Epithelial cell of proximal tubule (primary cell): ENCODE measurements around the gene IFNE. TPM values are rescaled to one million over a fixed set of nuclear protein-coding genes. Genes with fewer than 3 reads are reported as not detected.

Source experiments
- DNase-seq: peaks from one replicate; pipeline ENCODE4 v3.0.0-alpha.2; 2011; ENCODE audit warnings: low read depth
- H3K4me3 ChIP-seq: 2 replicates; pipeline ENCODE4 v1.5.1; 2011; ENCODE audit warnings: low read depth, mild to moderate bottlenecking, low read length
- CTCF ChIP-seq: conservative IDR thresholded peaks from 2 replicates; pipeline ENCODE4 v1.5.1; 2012; ENCODE audit warnings: low read depth, mild to moderate bottlenecking, low read length
- total RNA-seq: library from RNA; depleted of rRNA; stranded (reverse); fragments of >200 nt; gene quantifications from 2 replicates; pipeline ENCODE4 v1.2.3, GENCODE V29; 2015

IFNE gene
- total RNA-seq, 1 donor from 2014 or later, result not detected

GRCh38 chr9:21522348-21522747 lies 40.2 kb upstream of the IFNE start:
- TF ChIP-seq CTCF, result no peak
- DNase-seq, result no peak
- no peak overlapping the region for H3K4me3 ChIP-seq

- no peak overlapping the region for H3K4me3 ChIP-seq
- TF ChIP-seq CTCF, result no peak
Measured at GRCh38 chr9:21521448-21521847, 39.3 kb upstream of the IFNE start.

DNA sequence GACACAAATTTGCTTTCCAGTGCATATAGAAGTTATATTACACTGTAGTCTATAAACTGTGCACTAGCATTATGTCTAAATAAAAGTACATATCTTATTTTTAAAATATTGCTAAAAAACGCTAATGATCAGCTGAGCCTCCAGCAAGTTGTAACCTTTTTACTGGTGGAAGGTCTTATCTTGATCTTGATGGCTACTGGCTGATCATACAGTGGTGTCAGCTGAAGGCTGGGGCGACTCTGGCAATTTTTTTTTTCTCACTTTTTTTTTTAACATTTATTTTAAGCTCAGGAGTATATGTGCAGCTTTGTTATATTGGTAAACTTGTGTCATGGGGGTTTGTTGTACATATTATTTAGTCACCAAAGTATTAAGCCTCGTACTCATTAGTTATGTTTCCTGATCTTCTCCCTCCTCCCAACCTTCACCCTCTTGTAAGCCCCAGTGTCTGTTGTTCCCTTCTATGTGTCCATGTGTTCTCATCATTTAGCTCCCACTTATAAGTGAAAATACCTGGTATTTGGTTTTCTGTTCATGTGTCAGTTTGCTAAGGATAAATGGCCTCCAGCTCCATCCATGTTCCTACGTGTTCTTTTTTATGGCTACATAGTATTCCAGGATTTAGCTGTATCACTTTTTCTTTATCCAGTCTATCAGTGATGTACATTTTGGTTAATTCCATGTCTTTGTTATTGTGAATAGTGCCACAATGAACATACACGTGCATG lies 38.6 kb upstream of the IFNE start:
- no peak overlapping the region for H3K4me3 ChIP-seq
- DNase-seq, result no peak
- no peak for TF ChIP-seq CTCF

More at GRCh38 chr9:21521448-21521847, 39.3 kb upstream of the IFNE start:
- DNase-seq, result no peak

- no peak overlapping the region for H3K4me3 ChIP-seq
- no peak for TF ChIP-seq CTCF
- no peak for DNase-seq
Measured at GRCh38 chr9:21519855-21520434, 37.8 kb upstream of the IFNE start.

DNA sequence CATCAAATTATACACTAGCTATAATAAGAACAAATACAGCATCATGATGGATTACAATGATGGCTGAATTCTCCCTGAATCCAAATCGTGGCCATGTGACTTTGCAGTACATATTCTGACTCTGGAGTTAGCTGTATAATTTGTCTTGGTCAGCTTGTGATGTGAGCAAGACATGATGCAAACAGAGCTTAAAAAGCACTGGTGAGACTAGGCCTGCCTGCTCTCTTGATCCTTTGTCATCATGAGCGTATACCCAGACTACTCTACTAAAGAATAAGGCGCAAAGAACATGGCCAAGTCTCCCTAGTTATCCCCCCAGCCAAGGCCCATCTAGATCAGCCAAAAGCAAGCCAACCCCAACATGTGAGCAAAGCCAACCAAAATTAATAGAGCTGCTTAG lies 34.7 kb upstream of the IFNE start:
- no peak for DNase-seq
- TF ChIP-seq CTCF, result no peak
- no peak overlapping the region for H3K4me3 ChIP-seq

GRCh38 chr9:21513431-21513830 lies 31.3 kb upstream of the IFNE start:
- no peak overlapping the region for H3K4me3 ChIP-seq
- TF ChIP-seq CTCF, result no peak
- no peak for DNase-seq

- no peak for DNase-seq
- H3K4me3 ChIP-seq, result no peak overlapping the region
- no peak for TF ChIP-seq CTCF
Measured at GRCh38 chr9:21510806-21511205, 28.7 kb upstream of the IFNE start.
